ENCODE measurements around the gene ATF7IP.

Gene ATF7IP

GRCh38 chr12:14365294-14366208 lies at the start of gene ATF7IP (continued):
- TF ChIP-seq ZNF473 (tag by site-specific recombination; IDR thresholded peaks at IDR 0.05): no peak
- TF ChIP-seq, protein P1, sequence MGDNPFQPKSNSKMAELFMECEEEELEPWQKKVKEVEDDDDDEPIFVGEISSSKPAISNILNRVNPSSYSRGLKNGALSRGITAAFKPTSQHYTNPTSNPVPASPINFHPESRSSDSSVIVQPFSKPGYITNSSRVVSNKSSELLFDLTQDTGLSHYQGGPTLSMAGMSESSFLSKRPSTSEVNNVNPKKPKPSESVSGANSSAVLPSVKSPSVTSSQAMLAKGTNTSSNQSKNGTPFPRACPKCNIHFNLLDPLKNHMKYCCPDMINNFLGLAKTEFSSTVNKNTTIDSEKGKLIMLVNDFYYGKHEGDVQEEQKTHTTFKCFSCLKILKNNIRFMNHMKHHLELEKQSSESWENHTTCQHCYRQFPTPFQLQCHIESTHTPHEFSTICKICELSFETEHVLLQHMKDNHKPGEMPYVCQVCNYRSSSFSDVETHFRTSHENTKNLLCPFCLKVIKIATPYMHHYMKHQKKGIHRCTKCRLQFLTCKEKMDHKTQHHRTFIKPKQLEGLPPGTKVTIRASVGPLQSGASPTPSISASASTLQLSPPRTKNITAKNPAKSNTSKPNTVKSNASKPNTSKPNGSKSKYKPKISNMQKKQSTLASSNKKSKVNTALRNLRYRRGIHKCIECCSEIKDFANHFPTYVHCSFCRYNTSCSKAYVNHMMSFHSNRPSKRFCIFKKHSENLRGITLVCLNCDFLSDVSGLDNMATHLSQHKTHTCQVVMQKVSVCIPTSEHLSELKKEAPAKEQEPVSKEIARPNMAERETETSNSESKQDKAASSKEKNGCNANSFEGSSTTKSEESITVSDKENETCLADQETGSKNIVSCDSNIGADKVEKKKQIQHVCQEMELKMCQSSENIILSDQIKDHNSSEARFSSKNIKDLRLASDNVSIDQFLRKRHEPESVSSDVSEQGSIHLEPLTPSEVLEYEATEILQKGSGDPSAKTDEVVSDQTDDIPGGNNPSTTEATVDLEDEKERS (tag by site-specific recombination; IDR thresholded peaks at IDR 0.05): no peak
- TF ChIP-seq ZNF629 (tag by site-specific recombination; IDR thresholded peaks at IDR 0.05): peak; percentile 68
- TF ChIP-seq ZNF404 (tag by site-specific recombination; IDR thresholded peaks at IDR 0.05): no peak
- TF ChIP-seq ZNF621 (tag by site-specific recombination; IDR thresholded peaks at IDR 0.05): no peak
- no peak for TF ChIP-seq ZSCAN16 (tag by site-specific recombination; IDR thresholded peaks at IDR 0.05)
- no peak for TF ChIP-seq GFI1B (tag by site-specific recombination; IDR thresholded peaks at IDR 0.05)
- TF ChIP-seq ZFP37 (tag by site-specific recombination; IDR thresholded peaks at IDR 0.05): peak; percentile 69; the same call in 1 of the 2 replicates
- TF ChIP-seq, protein P2, sequence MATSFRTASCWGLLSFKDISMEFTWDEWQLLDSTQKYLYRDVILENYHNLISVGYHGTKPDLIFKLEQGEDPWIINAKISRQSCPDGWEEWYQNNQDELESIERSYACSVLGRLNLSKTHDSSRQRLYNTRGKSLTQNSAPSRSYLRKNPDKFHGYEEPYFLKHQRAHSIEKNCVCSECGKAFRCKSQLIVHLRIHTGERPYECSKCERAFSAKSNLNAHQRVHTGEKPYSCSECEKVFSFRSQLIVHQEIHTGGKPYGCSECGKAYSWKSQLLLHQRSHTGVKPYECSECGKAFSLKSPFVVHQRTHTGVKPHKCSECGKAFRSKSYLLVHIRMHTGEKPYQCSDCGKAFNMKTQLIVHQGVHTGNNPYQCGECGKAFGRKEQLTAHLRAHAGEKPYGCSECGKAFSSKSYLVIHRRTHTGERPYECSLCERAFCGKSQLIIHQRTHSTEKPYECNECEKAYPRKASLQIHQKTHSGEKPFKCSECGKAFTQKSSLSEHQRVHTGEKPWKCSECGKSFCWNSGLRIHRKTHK (tag by site-specific recombination; IDR thresholded peaks at IDR 0.05): no peak
- TF ChIP-seq, protein P3, sequence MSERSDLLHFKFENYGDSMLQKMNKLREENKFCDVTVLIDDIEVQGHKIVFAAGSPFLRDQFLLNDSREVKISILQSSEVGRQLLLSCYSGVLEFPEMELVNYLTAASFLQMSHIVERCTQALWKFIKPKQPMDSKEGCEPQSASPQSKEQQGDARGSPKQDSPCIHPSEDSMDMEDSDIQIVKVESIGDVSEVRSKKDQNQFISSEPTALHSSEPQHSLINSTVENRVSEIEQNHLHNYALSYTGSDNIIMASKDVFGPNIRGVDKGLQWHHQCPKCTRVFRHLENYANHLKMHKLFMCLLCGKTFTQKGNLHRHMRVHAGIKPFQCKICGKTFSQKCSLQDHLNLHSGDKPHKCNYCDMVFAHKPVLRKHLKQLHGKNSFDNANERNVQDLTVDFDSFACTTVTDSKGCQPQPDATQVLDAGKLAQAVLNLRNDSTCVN (tag by site-specific recombination; optimal IDR thresholded peaks at IDR 0.05): peak; percentile 90
- no peak for TF ChIP-seq ZNF701 (tag by site-specific recombination; IDR thresholded peaks at IDR 0.05)
- TF ChIP-seq GLIS1 (tag by site-specific recombination; IDR thresholded peaks at IDR 0.05): peak; percentile 43
- no peak for TF ChIP-seq ZBTB20 (tag by site-specific recombination; IDR thresholded peaks at IDR 0.05)
- TF ChIP-seq YY2 (tag by site-specific recombination; IDR thresholded peaks at IDR 0.05): peak; percentile 29; the same call in 1 of the 2 replicates
- no peak for TF ChIP-seq TCF7L2 (IDR thresholded peaks at IDR 0.05; ENCODE audit: borderline replicate concordance, low read depth, low read length)
- peak; percentile 53; the same call in 1 of the 2 replicates for TF ChIP-seq TRIM28 (IDR thresholded peaks at IDR 0.05; ENCODE audit: borderline replicate concordance, low read length)
- peak; percentile 83 for TF ChIP-seq ZNF366 (tag by site-specific recombination; conservative IDR thresholded peaks at IDR 0.05)
- TF ChIP-seq, protein P4, sequence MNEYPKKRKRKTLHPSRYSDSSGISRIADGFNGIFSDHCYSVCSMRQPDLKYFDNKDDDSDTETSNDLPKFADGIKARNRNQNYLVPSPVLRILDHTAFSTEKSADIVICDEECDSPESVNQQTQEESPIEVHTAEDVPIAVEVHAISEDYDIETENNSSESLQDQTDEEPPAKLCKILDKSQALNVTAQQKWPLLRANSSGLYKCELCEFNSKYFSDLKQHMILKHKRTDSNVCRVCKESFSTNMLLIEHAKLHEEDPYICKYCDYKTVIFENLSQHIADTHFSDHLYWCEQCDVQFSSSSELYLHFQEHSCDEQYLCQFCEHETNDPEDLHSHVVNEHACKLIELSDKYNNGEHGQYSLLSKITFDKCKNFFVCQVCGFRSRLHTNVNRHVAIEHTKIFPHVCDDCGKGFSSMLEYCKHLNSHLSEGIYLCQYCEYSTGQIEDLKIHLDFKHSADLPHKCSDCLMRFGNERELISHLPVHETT (tag by site-specific recombination; IDR thresholded peaks at IDR 0.05): peak; percentile 26; the same call in 1 of the 2 replicates
- 0 out of 2 replicates have a peak, but pooled peaks have one; percentile 14 for TF ChIP-seq ZNF37A (tag by site-specific recombination; IDR thresholded peaks at IDR 0.05)
- TF ChIP-seq, protein P5, sequence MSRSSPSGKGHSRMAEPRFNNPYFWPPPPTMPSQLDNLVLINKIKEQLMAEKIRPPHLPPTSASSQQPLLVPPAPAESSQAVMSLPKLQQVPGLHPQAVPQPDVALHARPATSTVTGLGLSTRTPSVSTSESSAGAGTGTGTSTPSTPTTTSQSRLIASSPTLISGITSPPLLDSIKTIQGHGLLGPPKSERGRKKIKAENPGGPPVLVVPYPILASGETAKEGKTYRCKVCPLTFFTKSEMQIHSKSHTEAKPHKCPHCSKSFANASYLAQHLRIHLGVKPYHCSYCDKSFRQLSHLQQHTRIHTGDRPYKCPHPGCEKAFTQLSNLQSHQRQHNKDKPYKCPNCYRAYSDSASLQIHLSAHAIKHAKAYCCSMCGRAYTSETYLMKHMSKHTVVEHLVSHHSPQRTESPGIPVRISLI (tag by site-specific recombination; IDR thresholded peaks at IDR 0.05): peak; percentile 76; the same call in 1 of the 2 replicates
- no peak for TF ChIP-seq ZNF140 (tag by site-specific recombination; IDR thresholded peaks at IDR 0.05)
- TF ChIP-seq, protein P6, sequence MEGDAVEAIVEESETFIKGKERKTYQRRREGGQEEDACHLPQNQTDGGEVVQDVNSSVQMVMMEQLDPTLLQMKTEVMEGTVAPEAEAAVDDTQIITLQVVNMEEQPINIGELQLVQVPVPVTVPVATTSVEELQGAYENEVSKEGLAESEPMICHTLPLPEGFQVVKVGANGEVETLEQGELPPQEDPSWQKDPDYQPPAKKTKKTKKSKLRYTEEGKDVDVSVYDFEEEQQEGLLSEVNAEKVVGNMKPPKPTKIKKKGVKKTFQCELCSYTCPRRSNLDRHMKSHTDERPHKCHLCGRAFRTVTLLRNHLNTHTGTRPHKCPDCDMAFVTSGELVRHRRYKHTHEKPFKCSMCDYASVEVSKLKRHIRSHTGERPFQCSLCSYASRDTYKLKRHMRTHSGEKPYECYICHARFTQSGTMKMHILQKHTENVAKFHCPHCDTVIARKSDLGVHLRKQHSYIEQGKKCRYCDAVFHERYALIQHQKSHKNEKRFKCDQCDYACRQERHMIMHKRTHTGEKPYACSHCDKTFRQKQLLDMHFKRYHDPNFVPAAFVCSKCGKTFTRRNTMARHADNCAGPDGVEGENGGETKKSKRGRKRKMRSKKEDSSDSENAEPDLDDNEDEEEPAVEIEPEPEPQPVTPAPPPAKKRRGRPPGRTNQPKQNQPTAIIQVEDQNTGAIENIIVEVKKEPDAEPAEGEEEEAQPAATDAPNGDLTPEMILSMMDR (tag by site-specific recombination; IDR thresholded peaks at IDR 0.05): peak; percentile 85; the same call in 1 of the 2 replicates
- peak; percentile 78; the same call in 1 of the 2 replicates for TF ChIP-seq KLF8 (tag by site-specific recombination; IDR thresholded peaks at IDR 0.05)
- no peak for TF ChIP-seq ZNF169 (tag by site-specific recombination; IDR thresholded peaks at IDR 0.05)
- TF ChIP-seq ZNF426 (tag by site-specific recombination; IDR thresholded peaks at IDR 0.05): no peak
- TF ChIP-seq, protein P7, sequence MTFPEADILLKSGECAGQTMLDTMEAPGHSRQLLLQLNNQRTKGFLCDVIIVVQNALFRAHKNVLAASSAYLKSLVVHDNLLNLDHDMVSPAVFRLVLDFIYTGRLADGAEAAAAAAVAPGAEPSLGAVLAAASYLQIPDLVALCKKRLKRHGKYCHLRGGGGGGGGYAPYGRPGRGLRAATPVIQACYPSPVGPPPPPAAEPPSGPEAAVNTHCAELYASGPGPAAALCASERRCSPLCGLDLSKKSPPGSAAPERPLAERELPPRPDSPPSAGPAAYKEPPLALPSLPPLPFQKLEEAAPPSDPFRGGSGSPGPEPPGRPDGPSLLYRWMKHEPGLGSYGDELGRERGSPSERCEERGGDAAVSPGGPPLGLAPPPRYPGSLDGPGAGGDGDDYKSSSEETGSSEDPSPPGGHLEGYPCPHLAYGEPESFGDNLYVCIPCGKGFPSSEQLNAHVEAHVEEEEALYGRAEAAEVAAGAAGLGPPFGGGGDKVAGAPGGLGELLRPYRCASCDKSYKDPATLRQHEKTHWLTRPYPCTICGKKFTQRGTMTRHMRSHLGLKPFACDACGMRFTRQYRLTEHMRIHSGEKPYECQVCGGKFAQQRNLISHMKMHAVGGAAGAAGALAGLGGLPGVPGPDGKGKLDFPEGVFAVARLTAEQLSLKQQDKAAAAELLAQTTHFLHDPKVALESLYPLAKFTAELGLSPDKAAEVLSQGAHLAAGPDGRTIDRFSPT (tag by site-specific recombination; IDR thresholded peaks at IDR 0.05): peak; percentile 80
- peak; percentile 69 for TF ChIP-seq GLIS2 (tag by site-specific recombination; IDR thresholded peaks at IDR 0.05)
